ENCODE data around the gene CRACR2B.

GRCh38 chr11:852762-853161 lies 25.0 kb downstream of the CRACR2B start:
- TF ChIP-seq POLR2A (IDR thresholded peaks at IDR 0.05; ENCODE audit: low read depth, low read length) (no peak), POLR2AphosphoS5 (IDR thresholded peaks at IDR 0.05; ENCODE audit: low read depth, low read length) (no peak)
